Tibial nerve (tissue), 4 donors: Measurements from ENCODE around the gene QSOX2. TPM values are rescaled to one million over a fixed set of nuclear protein-coding genes. Genes with fewer than 3 reads are reported as not detected.

Experiments used
- DNase-seq, 2 donors: peaks; one replicate each; pipeline ENCODE4 v3.0.0-alpha.2; 2019; ENCODE audit warnings: low spot score in 2 of 2
- H3K27ac ChIP-seq, 4 donors: fragments of 200-600 bp; sonication (generic) in 3 of 4; one replicate each; pipeline ENCODE4 v1.5.1; 2017 to 2019; ENCODE audit warnings: mild to moderate bottlenecking in 1 of 4
- H3K27me3 ChIP-seq, 2 donors: fragments of 200-600 bp; sonication (generic) in 1 of 2; one replicate each; pipeline versions ENCODE4 v1.5.1 to v1.6.0; 2017 to 2019
- H3K36me3 ChIP-seq, 3 donors: fragments of 200-600 bp; sonication (generic); one replicate each; pipeline ENCODE4 v1.5.1; 2018 to 2019
- H3K4me1 ChIP-seq, 4 donors: fragments of 200-600 bp; sonication (generic) in 3 of 4; one replicate each; pipeline ENCODE4 v1.5.1; 2017 to 2019
- H3K4me3 ChIP-seq, 4 donors: fragments of 200-600 bp; sonication (generic) in 3 of 4; one replicate each; pipeline ENCODE4 v1.5.1; 2017 to 2019; ENCODE audit warnings: mild to moderate bottlenecking in 1 of 4, moderate library complexity in 1 of 4
- H3K9me3 ChIP-seq, 4 donors: fragments of 200-600 bp; sonication (generic) in 3 of 4; one replicate each; pipeline ENCODE4 v1.5.1; 2017 to 2019
- CTCF ChIP-seq, 5 experiments: fragments of 200-600 bp in 3 of 5; fragments of 450-650 bp in 2 of 5; sonication (generic) in 3 of 5; IDR thresholded peaks; one replicate each; pipeline ENCODE4 v1.5.1; 2016 to 2019; ENCODE audit warnings: antibody characterized with exemption in 5 of 5, mild to moderate bottlenecking in 3 of 5, moderate library complexity in 2 of 5
- EP300 ChIP-seq, 2 donors: sonication (generic); formaldehyde crosslinking; IDR thresholded peaks; one replicate each; pipeline ENCODE4 v1.6.1; 2017; ENCODE audit warnings: antibody characterized with exemption in 2 of 2, mild to moderate bottlenecking in 1 of 2
- POLR2A ChIP-seq, 2 donors: fragments of 450-650 bp; IDR thresholded peaks; one replicate each; pipeline ENCODE4 v1.6.1; 2017; ENCODE audit warnings: antibody characterized with exemption in 2 of 2, mild to moderate bottlenecking in 2 of 2, moderate library complexity in 2 of 2
- WGBS, 2 donors: methylation state at CpG; one replicate each; pipeline ENCODE4 v1.1.5; 2018; 5-methylcytosine and 5-hydroxymethylcytosine counted together
- total RNA-seq, 4 donors: library from RNA; depleted of rRNA; stranded (reverse); fragments of >200 nt; gene quantifications; one replicate each; pipeline ENCODE4 v1.1.0, GENCODE V29; 2016

Gene QSOX2
- total RNA-seq, 4 donors from 2014 or later = 10.2 to 16.8 (median 11.8) TPM

DNA sequence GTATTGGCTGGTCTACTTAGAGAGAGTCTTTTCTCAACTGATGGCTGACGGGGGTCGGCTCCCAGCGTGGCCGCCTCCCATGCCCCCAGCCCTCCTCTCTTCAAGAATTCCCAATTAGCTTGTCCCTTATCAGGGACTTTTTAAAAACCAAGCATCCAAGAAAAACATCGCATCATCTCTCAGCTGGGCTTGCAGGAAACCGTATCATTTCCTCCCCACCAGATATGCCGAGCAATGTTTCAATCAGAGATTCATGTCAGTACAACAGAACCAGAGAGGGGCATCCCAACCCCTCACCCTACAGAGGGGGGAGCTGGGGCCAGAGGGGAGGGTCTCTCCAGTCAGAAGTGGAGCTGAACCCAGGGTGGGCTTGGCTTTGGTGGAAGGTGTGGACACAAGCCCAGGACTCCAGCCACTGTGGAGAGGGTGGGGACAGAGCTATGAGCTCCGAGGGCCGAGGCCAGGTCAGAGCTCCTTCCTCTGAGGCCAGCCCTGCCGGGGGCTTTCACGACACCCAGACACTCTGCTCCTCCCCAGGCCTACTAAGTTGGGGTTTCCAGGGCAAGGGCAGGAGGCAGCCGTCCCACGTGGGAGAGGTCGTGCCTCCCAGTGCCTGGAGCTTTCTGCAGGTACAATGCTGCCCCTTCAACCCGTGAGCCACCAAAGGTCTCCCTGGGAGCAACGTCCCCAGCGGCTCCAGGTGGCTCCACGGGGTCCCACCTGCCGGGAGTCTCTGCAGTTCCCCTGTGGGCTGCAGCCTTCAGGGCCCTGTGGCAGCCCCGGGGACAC, 87.9 kb downstream of the QSOX2 start:
- peaks cover 0 to 7% (median 0%) of the 10 kb centered on the region in 4 donors for H3K9me3 ChIP-seq
- H3K4me3 ChIP-seq = no peak overlapping the region
- WGBS, 2 donors = 35 to 52% methylated on average over 11 to 16 of the region's 20 CpGs
- H3K36me3 ChIP-seq = no peaks in the 10 kb centered on the region
- no peak for DNase-seq
- H3K4me1 ChIP-seq = no peaks in the 10 kb centered on the region
- TF ChIP-seq POLR2A (IDR thresholded peaks at IDR 0.05) = no peak
- no peak for TF ChIP-seq EP300 (IDR thresholded peaks at IDR 0.05)
- no peak for TF ChIP-seq CTCF (IDR thresholded peaks at IDR 0.05)
- peaks cover 0 to 53% of the 10 kb centered on the region in 2 donors for H3K27me3 ChIP-seq
- H3K27ac ChIP-seq = no peak overlapping the region

Other genes with a start within 250 kb of the QSOX2 start
- 10 to 100 TPM; 45.6 to 55.7 (median 49.8) TPM for gene NACC2, start 150.5 kb downstream of the QSOX2 start, total RNA-seq
- gene TMEM250, start 126.9 kb downstream of the QSOX2 start, total RNA-seq = 10 to 100 TPM; 24.3 to 47.7 (median 26.6) TPM
- gene LHX3, start 40.7 kb downstream of the QSOX2 start, total RNA-seq = not detected
- under 1 TPM in 1 of 4 donors, not detected in 3; 0.20 TPM for gene CCDC187, start 58.3 kb upstream of the QSOX2 start, total RNA-seq
- gene GPSM1, start 81.7 kb upstream of the QSOX2 start, total RNA-seq = 10 to 100 TPM; 28.8 to 95.1 (median 38.1) TPM
- gene DNLZ, start 117.9 kb upstream of the QSOX2 start, total RNA-seq = 10 to 100 TPM; 49.4 to 79.5 (median 70.8) TPM
- 10 to 100 TPM in 1 of 4 donors, 1 to 10 TPM in 3; 3.1 to 19.8 (median 3.1) TPM for gene CARD9, start 127.9 kb upstream of the QSOX2 start, total RNA-seq
- 10 to 100 TPM in 1 of 4 donors, 1 to 10 TPM in 3; 7.0 to 21.0 (median 9.5) TPM for gene SNAPC4, start 154.4 kb upstream of the QSOX2 start, total RNA-seq
- gene ENTR1, start 164.8 kb upstream of the QSOX2 start, total RNA-seq = 100 to 1,000 TPM in 1 of 4 donors, 10 to 100 TPM in 3; 52.6 to 101 (median 70.9) TPM
- 10 to 100 TPM; 35.6 to 42.0 (median 39.3) TPM for gene PMPCA, start 164.8 kb upstream of the QSOX2 start, total RNA-seq
- gene INPP5E, start 194.0 kb upstream of the QSOX2 start, total RNA-seq = 10 to 100 TPM; 15.1 to 23.1 (median 18.6) TPM
- gene SEC16A, start 237.2 kb upstream of the QSOX2 start, total RNA-seq = 10 to 100 TPM; 45.8 to 67.5 (median 47.9) TPM